Neural cell (in vitro differentiated cells): ENCODE measurements around the gene AARS1. TPM values are rescaled to one million over a fixed set of nuclear protein-coding genes. Genes with fewer than 3 reads are reported as not detected.

Experiments used
- H2AFZ ChIP-seq: fragments of 200-600, 300-800 bp; sonication (generic), shearing (Covaris generic); 2 replicates; pipeline ENCODE4 v1.6.0; 2014; ENCODE audit warnings: low read depth, mild to moderate bottlenecking, antibody characterized with exemption, low read length, moderate library complexity
- H3F3A ChIP-seq: fragments of 200-600 bp; shearing (Covaris generic); 2 replicates; pipeline ENCODE4 v1.6.1; 2016; ENCODE audit warnings: mild to moderate bottlenecking, moderate library complexity, mixed read lengths, antibody characterized with exemption, low read length; ENCODE audit not compliant: insufficient read depth, poor library complexity, severe bottlenecking
- H3K27ac ChIP-seq: fragments of 200-600, 300-800 bp; sonication (generic), shearing (Covaris generic); 2 replicates; pipeline ENCODE4 v1.5.1; 2014; ENCODE audit warnings: mild to moderate bottlenecking, low read length, moderate library complexity
- H3K27me3 ChIP-seq: fragments of 300-800, 200-600 bp; sonication (generic), shearing (Covaris generic); 2 replicates; pipeline ENCODE4 v1.6.0; 2014; ENCODE audit warnings: mild to moderate bottlenecking, low read depth, low read length, moderate library complexity; ENCODE audit not compliant: insufficient read depth
- H3K36me3 ChIP-seq: fragments of 300-800, 200-600 bp; sonication (generic), shearing (Covaris generic); 2 replicates; pipeline ENCODE4 v1.5.1; 2014; ENCODE audit warnings: mild to moderate bottlenecking, antibody characterized with exemption, low read length, moderate library complexity; ENCODE audit not compliant: insufficient read depth
- H3K4me2 ChIP-seq: fragments of 300-800, 200-600 bp; sonication (generic), shearing (Covaris generic); 2 replicates; pipeline ENCODE4 v1.6.0; 2014; ENCODE audit warnings: mild to moderate bottlenecking, low read length
- H3K4me3 ChIP-seq: fragments of 300-800, 200-600 bp; sonication (generic), shearing (Covaris generic); 2 replicates; pipeline ENCODE4 v1.5.1; 2014; ENCODE audit warnings: mild to moderate bottlenecking, low read length, moderate library complexity
- H3K79me2 ChIP-seq: fragments of 200-600 bp; shearing (Covaris generic); replicated peaks from 2 replicates; pipeline ENCODE4 v1.6.0; 2014; ENCODE audit warnings: mild to moderate bottlenecking, low read length, moderate library complexity; ENCODE audit not compliant: insufficient read depth
- H3K9ac ChIP-seq: fragments of 300-800, 200-600 bp; sonication (generic), shearing (Covaris generic); 2 replicates; pipeline ENCODE4 v1.6.1; 2016; ENCODE audit warnings: mild to moderate bottlenecking, low read length, mixed read lengths
- H3K9me2 ChIP-seq: fragments of 200-600 bp; shearing (Covaris generic); 2 replicates; pipeline ENCODE4 v1.6.1; 2016; ENCODE audit warnings: mild to moderate bottlenecking, low read length, mixed read lengths; ENCODE audit not compliant: insufficient read depth
- H3K9me3 ChIP-seq: fragments of 200-600, 300-800 bp; sonication (generic), shearing (Covaris generic); 2 replicates; pipeline ENCODE4 v1.6.1; 2016; ENCODE audit warnings: mild to moderate bottlenecking, mixed run types, low read length, moderate library complexity, mixed read lengths
- H4K20me1 ChIP-seq: fragments of 200-600 bp; shearing (Covaris generic); 2 replicates; pipeline ENCODE4 v1.6.1; 2016; ENCODE audit warnings: mild to moderate bottlenecking, mixed run types; ENCODE audit not compliant: insufficient read depth
- EP300 ChIP-seq: fragments of 450-650 bp; conservative IDR thresholded peaks from 2 replicates; pipeline ENCODE4 v1.6.1; 2014; ENCODE audit warnings: antibody characterized with exemption, mild to moderate bottlenecking, moderate library complexity; ENCODE audit not compliant: poor library complexity, severe bottlenecking
- EZH2 ChIP-seq: fragments of 200-600, 300-800 bp; shearing (Covaris generic), sonication (generic); IDR thresholded peaks from 2 replicates; pipeline ENCODE4 v1.6.1; 2014; ENCODE audit warnings: antibody characterized with exemption, low read length, borderline replicate concordance, mild to moderate bottlenecking; ENCODE audit not compliant: insufficient read depth, poor library complexity, severe bottlenecking
- MXI1 ChIP-seq: fragments of 450-650 bp; conservative IDR thresholded peaks from 2 replicates; pipeline ENCODE4 v1.6.1; 2014; ENCODE audit warnings: antibody characterized with exemption, mild to moderate bottlenecking; ENCODE audit not compliant: poor library complexity, severe bottlenecking
- POLR2AphosphoS5 ChIP-seq: IDR thresholded peaks from 2 replicates; pipeline ENCODE4 v1.6.1; 2012
- RAD21 ChIP-seq: fragments of 450-650 bp; conservative IDR thresholded peaks from 2 replicates; pipeline ENCODE4 v1.6.1; 2014; ENCODE audit warnings: antibody characterized with exemption, mild to moderate bottlenecking, moderate library complexity
- SMC3 ChIP-seq: fragments of 450-650 bp; conservative IDR thresholded peaks from 2 replicates; pipeline ENCODE4 v1.6.1; 2014; ENCODE audit warnings: antibody characterized with exemption, mild to moderate bottlenecking, moderate library complexity; ENCODE audit not compliant: poor library complexity
- TAF1 ChIP-seq: IDR thresholded peaks from 2 replicates; pipeline ENCODE4 v1.6.1; 2012; ENCODE audit warnings: low read depth
- polyA plus RNA-seq: library from polyadenylated mRNA; depleted of rRNA; stranded (reverse); fragments of >200 nt; gene quantifications from 2 replicates; pipeline ENCODE4 v1.2.3, GENCODE V29; 2014
- TF ChIP-seq, protein P1 (sequence below): IDR thresholded peaks from 2 replicates; pipeline ENCODE4 v1.6.1; 2012; ENCODE audit warnings: borderline replicate concordance
- TF ChIP-seq, protein P2 (sequence below): fragments of 450-650 bp; IDR thresholded peaks from 2 replicates; pipeline ENCODE4 v1.5.1; 2014; ENCODE audit warnings: antibody characterized with exemption, mild to moderate bottlenecking, moderate library complexity; ENCODE audit not compliant: poor library complexity, severe bottlenecking

AARS1 gene
- polyA plus RNA-seq, 1 donor from 2014 or later: 33.7 TPM

DNA sequence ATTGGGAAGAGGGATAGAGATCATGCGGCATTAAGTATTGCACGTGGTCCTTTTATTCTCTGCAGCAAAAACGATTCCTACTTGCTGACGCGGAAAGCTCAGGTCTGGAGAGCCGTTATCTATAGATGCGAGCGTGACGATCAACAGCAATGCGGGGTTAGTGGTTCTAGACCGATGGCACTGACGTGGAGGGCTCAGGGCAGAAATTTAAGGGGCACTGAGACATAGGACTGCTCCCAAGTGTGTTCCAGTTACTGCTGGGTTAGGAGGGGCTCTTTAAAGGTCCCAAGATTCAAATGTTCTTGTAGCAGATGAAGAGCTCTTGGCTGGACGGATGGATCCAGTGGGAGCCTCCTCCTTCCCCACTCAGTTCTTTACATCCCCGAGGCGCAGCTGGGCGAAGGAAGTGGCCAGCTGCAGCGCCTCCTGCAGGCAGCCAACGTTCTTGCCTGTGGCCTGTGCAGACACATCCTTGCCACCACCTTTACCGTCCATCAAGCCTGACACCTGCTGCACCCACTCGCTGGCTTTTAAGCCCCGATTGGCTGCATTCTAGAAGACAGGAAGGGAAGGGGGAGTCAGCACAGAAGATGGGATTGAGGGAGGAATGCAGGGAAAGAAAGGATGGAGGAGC, 36.8 kb downstream of the AARS1 start (continued):
- TF ChIP-seq RAD21: no peak

DNA sequence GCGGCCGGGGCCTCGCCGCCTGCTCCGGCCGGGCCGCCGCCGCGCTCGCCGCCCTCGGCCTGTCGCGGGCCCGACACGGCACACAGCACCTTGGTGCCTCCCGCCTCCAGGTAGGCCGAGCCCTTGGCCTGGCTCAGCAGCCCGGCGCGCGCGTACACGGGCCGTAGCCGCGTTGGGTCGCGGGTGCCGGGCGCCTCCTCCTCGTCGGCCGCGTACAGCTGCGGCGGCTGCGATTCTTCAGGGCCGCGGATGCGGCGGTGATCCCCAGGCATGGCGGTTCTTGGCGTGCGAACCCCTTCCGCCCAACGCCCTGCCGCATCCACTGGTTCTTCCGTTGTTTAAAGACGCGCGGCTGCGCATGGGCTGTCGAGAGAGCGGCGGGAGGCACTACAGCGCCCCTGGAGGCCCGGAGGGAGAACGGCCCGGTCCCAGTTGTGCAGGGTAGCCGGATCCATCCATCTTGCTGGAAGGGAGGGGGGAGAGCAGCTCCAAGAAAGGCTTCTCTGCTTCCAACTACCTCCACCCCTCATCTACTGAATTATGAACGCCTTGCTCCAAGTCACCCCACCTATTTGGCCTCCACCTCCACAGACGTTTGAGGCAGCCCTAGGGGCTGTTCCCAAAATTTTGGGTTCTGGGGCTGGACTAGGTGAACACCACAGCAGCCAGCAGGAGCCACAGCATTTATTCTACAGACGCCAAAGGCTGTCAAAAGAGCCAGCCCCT, 37.5 kb downstream of the AARS1 start, which contains the start of gene EXOSC6:
Gene EXOSC6 (minus strand): TSS at position 312 of the 726 bp plus-strand sequence. CDS start 40 bp downstream, at position 272.
- H4K20me1 ChIP-seq: no peaks in the 10 kb centered on the region

More for the DNA sequence above, 37.5 kb downstream of the AARS1 start, which contains the start of gene EXOSC6:
- Histone ChIP-seq H3K27me3 (no peaks in the 10 kb centered on the region), H2AFZ (peak within 1 kb of the TSS; percentile 2), H3K9me2 (no peaks in the 10 kb centered on the region), H3F3A (peaks cover 4% of the 10 kb centered on the region), H3K27ac (peak within 1 kb of the TSS; percentile 77), H3K4me3 (peak within 1 kb of the TSS; percentile 79), H3K9ac (peak within 1 kb of the TSS; percentile 80), H3K4me2 (peak within 1 kb of the TSS; percentile 30), H3K9me3 (no peaks in the 10 kb centered on the region), H3K79me2 (peaks cover 15% of the 10 kb centered on the region), H3K36me3 (no peaks in the 10 kb centered on the region)
- TF ChIP-seq EZH2 (no peak), RAD21 (no peak), SMC3 (peak; percentile 37), EP300 (peak; percentile 26), TAF1 (peak; percentile 73), MXI1 (peak; percentile 93), POLR2AphosphoS5 (peak; percentile 99)
- TF ChIP-seq, protein P1, sequence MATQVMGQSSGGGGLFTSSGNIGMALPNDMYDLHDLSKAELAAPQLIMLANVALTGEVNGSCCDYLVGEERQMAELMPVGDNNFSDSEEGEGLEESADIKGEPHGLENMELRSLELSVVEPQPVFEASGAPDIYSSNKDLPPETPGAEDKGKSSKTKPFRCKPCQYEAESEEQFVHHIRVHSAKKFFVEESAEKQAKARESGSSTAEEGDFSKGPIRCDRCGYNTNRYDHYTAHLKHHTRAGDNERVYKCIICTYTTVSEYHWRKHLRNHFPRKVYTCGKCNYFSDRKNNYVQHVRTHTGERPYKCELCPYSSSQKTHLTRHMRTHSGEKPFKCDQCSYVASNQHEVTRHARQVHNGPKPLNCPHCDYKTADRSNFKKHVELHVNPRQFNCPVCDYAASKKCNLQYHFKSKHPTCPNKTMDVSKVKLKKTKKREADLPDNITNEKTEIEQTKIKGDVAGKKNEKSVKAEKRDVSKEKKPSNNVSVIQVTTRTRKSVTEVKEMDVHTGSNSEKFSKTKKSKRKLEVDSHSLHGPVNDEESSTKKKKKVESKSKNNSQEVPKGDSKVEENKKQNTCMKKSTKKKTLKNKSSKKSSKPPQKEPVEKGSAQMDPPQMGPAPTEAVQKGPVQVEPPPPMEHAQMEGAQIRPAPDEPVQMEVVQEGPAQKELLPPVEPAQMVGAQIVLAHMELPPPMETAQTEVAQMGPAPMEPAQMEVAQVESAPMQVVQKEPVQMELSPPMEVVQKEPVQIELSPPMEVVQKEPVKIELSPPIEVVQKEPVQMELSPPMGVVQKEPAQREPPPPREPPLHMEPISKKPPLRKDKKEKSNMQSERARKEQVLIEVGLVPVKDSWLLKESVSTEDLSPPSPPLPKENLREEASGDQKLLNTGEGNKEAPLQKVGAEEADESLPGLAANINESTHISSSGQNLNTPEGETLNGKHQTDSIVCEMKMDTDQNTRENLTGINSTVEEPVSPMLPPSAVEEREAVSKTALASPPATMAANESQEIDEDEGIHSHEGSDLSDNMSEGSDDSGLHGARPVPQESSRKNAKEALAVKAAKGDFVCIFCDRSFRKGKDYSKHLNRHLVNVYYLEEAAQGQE: peak; percentile 67
- TF ChIP-seq, protein P2, sequence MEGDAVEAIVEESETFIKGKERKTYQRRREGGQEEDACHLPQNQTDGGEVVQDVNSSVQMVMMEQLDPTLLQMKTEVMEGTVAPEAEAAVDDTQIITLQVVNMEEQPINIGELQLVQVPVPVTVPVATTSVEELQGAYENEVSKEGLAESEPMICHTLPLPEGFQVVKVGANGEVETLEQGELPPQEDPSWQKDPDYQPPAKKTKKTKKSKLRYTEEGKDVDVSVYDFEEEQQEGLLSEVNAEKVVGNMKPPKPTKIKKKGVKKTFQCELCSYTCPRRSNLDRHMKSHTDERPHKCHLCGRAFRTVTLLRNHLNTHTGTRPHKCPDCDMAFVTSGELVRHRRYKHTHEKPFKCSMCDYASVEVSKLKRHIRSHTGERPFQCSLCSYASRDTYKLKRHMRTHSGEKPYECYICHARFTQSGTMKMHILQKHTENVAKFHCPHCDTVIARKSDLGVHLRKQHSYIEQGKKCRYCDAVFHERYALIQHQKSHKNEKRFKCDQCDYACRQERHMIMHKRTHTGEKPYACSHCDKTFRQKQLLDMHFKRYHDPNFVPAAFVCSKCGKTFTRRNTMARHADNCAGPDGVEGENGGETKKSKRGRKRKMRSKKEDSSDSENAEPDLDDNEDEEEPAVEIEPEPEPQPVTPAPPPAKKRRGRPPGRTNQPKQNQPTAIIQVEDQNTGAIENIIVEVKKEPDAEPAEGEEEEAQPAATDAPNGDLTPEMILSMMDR: peak; percentile 99
